GM21529 (cell line): ENCODE data around the gene ZNF774.
A peak's percentile ranks its signal among the peaks of the same experiment; 100 is the strongest.
"Not testable (repeated sequence)": the region's sequence is repeated elsewhere in the genome, so short reads cannot be mapped to it uniquely, and the experiment has no call there.

Source experiments
- ATAC-seq: cut with Tn5 transposase; IDR thresholded peaks from one replicate; pipeline ENCODE4 v1.9.1; 2021; ENCODE audit not compliant: unreplicated experiment

Gene ZNF774

DNA sequence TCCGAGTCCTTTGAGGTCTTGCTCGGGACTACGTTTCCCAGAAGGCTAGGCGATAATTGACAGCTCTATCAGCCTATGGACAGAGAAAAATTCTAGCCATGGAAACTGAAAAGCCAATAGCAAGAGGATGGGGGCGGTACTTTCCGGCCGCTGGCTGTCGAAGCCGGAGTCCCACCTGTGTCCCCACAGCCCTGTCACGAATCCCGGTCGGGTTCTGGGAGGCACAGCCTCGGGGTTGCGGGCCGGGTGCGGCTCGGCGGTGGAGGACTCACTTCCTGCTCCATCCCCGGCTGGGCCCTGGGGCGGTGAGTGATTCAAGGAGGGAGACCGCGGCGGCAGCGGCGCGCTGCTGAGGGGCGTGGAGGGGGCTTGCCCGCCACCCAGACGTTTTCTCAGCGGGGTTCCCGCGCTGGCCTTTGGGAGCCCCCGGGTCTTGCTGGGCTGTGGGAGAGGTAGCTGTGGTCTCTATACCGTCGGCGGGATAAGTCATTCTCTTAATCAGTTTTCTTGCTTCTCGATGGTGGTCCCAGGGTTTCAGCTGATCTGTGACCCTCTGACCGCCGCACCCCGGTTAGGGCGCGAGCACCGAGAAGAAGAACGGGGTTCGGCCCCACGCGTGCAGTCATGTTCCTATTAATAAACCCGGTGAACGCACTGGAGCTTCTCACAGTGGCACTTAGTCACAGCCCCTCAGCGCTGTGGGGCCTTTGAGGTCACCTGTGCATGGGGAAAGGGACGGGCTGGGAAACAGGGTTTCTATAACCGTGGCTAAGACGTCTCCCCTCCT is at the start of gene ZNF774:
Gene ZNF774 (plus strand): TSS at position 178 of the 787 bp plus-strand sequence. CDS start 2,377 bp downstream, outside the sequence.
- ATAC-seq: peak; percentile 100

- ATAC-seq: not testable (repeated sequence)
These were observed 46.7 kb upstream of the ZNF774 start for GRCh38 chr15:90305355-90305754.

DNA sequence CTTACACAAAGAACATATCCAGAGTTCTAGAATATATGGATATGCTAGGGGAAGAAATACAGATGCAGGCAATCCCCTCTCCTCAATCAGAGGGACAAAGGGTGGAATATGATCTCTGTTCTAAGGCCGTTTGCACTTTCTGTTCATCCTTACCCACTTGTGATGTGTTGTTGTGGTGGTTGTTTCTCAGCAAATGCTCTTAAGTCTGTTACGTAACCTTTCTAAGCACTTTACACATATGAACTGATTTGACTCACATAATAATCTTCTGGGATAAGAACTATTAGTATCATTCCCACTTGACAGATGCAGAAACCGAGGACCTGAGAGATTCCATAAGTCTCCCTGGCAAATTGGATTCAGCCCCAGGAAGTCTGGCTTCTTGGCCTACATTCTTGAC is 46.2 kb upstream of the ZNF774 start:
- ATAC-seq: no peak

DNA sequence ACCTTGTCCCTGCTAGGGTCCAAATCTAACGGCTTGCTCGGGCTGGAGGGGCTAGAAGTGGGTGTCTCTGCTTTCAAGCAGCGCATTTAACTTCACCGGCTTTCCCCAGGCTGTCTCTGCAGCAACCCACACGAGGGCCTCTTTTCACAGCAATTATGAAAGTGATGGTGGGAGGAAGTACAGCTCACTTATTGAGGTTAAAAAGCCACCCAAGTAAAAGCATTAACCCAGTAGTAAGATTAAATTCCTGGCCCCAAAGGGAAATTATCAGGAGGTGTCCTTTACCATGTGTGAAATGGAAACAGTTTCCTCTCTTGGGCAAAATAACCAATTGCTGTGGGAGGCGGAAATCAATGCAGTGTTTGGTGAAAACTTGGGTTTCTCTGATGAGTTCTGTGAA is 45.5 kb upstream of the ZNF774 start:
- peak; percentile 83 for ATAC-seq

- no peak for ATAC-seq
These were observed 44.4 kb upstream of the ZNF774 start for GRCh38 chr15:90307661-90308060.

- no peak for ATAC-seq
These were observed 43.1 kb upstream of the ZNF774 start for GRCh38 chr15:90309020-90309419.

DNA sequence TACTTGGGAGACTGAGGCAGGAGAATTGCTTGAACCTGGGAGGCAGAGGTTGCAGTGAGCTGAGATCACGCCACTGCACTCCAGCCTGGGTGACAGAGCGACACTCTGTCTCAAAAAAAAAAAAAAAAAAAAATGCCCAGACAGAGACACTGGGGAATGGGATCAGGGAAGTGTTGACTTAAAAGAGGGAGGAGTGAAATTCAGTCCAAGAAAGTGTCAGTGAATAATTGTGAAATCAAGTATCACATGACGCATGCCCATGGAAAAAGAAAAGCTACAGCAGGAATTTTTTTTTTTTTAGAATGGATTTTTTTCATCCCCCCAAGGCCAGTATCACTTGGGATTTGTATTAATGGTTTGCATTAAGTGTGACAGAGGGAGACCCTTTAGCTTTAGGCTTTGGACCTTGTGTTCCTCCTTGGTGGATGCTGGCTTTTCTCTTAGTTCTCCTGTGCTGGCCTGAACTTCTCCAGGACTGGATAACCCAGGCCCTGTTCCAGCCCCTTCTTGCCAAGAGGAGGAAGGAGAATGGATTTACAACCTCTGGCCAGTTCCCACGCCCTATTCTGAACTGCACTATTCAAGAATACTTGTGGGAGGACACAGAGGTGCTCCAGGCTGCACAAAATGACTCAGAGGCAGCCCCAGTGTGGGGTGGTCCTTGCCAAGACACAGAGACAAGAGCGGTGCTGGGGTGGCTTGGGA is 36.7 kb upstream of the ZNF774 start:
- ATAC-seq: no peak

DNA sequence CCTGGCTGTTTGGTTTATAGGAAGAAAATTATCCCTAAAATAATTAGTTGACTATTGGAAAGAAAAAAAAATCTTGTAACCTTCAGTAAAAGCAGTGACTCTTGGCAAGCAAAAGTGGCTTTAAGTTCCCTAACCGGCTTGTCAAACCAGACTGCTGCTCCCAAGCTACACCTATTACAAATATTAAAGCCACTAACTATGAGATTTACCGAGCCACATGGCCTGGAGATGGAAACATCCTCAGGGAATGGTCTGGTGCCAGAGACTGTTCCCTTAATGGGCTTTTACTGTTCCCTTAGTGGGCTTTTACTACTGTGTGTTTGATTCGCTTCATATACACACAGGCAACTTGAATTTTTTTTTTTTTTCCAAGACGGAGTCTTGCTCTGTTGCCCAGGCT is 35.9 kb upstream of the ZNF774 start:
- ATAC-seq: no peak

GRCh38 chr15:90318591-90318990 is 33.5 kb upstream of the ZNF774 start:
- ATAC-seq: no peak

DNA sequence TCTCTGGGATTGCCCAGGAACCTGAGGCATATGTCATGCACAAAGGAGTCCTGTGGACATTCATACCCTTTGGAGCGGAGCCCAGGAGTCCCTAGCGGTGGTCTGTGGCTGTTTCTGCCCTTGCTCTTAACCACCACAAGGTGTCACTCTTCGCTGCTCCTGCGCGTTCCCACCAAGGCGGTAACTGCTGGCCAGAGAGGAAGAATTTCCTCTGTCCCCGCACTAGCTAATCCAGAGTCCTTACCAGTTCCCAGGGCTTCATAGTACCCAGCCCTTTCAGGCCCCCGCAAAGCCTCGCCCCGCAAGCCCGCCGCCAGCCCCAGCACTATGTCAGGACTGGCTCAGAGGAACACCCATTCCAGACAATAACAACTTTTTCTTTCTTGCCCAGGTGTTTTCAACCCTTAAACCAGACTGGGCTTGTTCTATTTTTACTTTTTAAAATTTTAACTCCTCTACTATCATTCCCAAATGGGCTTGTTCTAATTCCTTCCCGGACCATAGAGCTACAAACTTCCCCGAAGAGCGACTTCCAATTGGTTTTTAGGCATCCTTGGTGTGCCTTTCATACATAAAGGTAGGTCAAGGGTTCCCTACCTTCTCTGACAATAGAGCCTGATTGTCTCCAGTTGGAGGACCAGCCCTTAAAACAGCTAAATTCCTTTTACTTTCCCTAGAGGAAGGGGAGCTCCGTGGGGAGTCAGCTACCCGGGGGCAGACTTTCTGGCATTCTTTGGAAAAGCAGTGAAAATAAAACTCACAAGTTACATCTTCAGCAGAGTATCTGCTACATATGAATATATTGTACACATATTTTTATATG is 31.8 kb upstream of the ZNF774 start:
- peak; percentile 80 for ATAC-seq

DNA sequence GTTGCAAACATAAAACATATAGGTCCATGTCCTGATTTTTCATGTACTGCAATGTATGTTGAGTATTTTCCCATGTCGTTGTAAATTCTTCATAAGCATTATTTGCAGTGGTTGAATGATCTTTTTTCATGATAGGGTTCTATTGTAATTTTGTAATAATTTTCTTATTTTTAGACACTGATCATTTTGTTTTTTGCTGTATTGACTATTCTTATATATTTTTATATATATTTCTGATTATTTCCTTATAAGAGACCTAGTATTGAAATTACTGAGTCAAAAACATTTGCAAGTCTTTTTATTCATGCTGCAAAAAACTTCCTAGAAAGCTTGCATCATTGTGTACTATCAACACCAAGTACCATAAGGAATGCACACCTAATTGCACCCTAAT is 31.2 kb upstream of the ZNF774 start:
- ATAC-seq: no peak

- no peak for ATAC-seq
These were observed 29.5 kb upstream of the ZNF774 start for GRCh38 chr15:90322538-90322937.

- no peak for ATAC-seq
These were observed 26.4 kb upstream of the ZNF774 start for GRCh38 chr15:90325726-90326125.

DNA sequence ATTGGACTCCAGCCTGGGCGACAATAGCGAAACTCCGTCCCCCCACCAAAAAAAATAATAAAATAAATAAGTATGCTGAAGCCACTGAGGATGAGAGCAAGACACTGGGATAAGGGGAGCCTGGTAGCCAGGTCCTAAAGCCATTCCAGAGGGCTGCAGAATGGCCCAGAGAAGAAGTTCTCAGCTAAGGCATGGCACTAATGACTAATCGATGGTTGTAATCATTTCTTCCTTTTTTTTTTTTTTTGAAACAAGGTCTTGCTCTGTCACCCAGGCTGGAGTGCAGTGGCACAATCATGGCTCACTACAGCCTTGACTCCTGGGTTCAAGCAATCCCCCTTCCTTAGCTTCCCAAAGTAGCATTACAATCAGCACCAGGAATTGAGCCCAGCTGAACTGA is 25.6 kb upstream of the ZNF774 start:
- no peak for ATAC-seq

DNA sequence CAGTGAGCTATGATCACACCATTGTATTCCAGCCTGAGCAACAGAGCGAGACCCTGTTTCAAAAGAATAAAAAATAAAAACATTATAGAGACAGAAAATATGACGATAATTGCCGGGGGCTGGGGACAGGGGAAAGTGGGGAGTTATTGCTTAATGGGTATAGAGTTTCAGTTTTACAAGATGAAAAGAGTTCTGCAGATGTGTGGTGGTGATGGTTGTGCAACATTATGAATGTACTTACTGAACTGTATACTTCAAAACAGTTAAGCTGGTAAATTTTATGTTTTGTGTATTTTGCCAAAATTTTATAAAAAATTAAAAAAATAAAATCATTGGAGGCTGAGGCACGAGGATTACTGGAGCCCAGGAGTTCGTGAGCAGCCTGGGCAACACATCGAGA is 24.8 kb upstream of the ZNF774 start:
- no peak for ATAC-seq

DNA sequence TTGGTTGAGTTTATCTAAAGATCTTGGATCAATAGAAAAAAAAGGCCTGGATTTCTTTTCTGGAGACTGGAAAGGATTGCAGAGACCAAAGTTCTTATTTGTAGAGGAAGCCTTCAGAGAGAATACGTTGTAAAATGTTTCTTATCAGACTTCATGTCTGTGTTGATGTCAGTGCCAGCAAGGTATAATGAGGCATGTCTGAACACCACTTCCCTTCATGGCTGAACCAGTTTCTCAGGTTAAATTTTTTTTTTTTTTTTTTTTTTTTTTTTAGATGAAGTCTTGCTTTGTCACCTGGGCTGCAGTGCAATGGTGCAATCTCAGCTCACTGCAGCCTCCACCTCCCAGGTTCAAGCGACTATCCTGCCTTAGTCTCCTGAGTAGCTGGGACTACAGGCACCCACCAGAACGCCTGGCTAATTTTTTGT is 17.8 kb upstream of the ZNF774 start:
- no peak for ATAC-seq

DNA sequence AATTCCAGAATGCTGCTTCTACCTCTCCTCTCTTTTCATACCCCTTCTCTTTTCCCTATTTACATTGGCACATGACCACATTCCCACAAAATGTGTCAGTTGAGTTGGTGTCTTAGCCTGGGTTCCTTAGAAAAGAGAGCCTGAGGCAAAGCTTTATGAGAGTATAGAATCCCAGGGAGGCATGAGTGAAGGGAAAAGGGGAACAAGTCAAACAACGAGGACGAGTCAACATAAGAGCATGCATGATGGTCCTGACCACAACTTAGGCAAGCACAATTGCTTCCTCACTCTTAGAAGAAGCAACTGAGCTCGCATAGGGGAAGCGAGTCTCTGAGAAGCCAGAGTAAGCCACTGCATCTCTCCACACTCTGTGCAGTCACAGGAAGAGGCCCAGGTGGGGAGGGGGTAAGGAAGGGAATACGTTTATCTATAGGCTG is 15.4 kb upstream of the ZNF774 start:
- no peak for ATAC-seq

GRCh38 chr15:90337256-90337655 is 14.8 kb upstream of the ZNF774 start:
- no peak for ATAC-seq

GRCh38 chr15:90338532-90338931 is 13.6 kb upstream of the ZNF774 start:
- no peak for ATAC-seq

DNA sequence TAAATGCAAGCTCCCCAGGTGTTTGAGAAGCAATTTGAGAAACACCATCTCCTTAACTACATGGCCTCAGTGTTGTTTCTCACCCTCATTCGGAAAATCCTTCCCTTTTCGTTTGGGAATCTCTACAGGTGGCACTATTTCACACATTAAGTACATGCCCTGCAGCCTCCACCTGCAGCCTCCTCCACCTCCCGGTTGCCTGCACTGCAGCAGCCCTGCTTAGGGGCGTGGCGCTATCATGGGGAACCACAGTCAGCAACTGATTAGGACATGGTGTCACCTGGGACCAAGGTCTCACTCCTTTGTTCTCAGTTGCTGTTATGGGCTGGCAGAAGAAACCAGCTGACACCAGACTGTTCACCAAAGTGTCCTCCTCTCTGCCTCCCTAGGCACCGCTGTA is 11.7 kb upstream of the ZNF774 start:
- no peak for ATAC-seq

GRCh38 chr15:90343302-90343790 is 8.7 kb upstream of the ZNF774 start:
- ATAC-seq: no peak
